22Rv1 (cell line): ENCODE data around the gene HPRT1.

Experiments used
- H3K27ac ChIP-seq: fragments of 450-650 bp; 2 replicates; pipeline ENCODE4 v1.5.1; 2017
- CTCF ChIP-seq: fragments of 450-650 bp; IDR thresholded peaks from 2 replicates; pipeline ENCODE4 v1.5.1; 2017; ENCODE audit warnings: mild to moderate bottlenecking
- ZFX ChIP-seq: fragments of 450-650 bp; IDR thresholded peaks from 2 replicates; pipeline ENCODE4 v1.6.1; 2017; ENCODE audit warnings: antibody characterized with exemption, borderline replicate concordance

HPRT1 gene, protein sequence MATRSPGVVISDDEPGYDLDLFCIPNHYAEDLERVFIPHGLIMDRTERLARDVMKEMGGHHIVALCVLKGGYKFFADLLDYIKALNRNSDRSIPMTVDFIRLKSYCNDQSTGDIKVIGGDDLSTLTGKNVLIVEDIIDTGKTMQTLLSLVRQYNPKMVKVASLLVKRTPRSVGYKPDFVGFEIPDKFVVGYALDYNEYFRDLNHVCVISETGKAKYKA

DNA sequence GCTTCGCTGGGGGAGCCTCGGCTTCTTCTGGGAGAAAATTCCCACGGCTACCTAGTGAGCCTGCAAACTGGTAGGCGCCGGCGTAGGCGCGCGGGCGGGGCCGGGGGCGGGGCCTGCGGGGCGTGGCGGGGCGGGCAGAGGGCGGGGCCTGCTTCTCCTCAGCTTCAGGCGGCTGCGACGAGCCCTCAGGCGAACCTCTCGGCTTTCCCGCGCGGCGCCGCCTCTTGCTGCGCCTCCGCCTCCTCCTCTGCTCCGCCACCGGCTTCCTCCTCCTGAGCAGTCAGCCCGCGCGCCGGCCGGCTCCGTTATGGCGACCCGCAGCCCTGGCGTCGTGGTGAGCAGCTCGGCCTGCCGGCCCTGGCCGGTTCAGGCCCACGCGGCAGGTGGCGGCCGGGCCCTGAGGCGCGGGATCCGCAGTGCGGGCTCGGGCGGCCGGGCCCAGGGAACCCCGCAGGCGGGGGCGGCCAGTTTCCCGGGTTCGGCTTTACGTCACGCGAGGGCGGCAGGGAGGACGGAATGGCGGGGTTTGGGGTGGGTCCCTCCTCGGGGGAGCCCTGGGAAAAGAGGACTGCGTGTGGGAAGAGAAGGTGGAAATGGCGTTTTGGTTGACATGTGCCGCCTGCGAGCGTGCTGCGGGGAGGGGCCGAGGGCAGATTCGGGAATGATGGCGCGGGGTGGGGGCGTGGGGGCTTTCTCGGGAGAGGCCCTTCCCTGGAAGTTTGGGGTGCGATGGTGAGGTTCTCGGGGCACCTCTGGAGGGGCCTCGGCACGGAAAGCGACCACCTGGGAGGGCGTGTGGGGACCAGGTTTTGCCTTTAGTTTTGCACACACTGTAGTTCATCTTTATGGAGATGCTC lies at the start of gene HPRT1:
TSS of gene HPRT1 (plus strand) at position 161 of the 857 bp plus-strand sequence. CDS start at position 308, 147 bp downstream.
- H3K27ac ChIP-seq: peak within 1 kb of the TSS; percentile 67
- TF ChIP-seq CTCF (no peak), ZFX (no peak)

GRCh38 chrX:134416087-134416486 lies 43.9 kb upstream of the HPRT1 start:
- H3K27ac ChIP-seq: no peak overlapping the region
- TF ChIP-seq CTCF (no peak), ZFX (no peak)

- no peak overlapping the region for H3K27ac ChIP-seq
- no peak for TF ChIP-seq ZFX
- no peak for TF ChIP-seq CTCF
Observed at GRCh38 chrX:134418317-134419113, 41.5 kb upstream of the HPRT1 start.

GRCh38 chrX:134419784-134420183 lies 40.2 kb upstream of the HPRT1 start:
- TF ChIP-seq CTCF (no peak), ZFX (no peak)
- H3K27ac ChIP-seq: no peak overlapping the region

GRCh38 chrX:134423606-134424005 lies 36.4 kb upstream of the HPRT1 start:
- no peak overlapping the region for H3K27ac ChIP-seq
- TF ChIP-seq CTCF: peak; percentile 40
- TF ChIP-seq ZFX: no peak

DNA sequence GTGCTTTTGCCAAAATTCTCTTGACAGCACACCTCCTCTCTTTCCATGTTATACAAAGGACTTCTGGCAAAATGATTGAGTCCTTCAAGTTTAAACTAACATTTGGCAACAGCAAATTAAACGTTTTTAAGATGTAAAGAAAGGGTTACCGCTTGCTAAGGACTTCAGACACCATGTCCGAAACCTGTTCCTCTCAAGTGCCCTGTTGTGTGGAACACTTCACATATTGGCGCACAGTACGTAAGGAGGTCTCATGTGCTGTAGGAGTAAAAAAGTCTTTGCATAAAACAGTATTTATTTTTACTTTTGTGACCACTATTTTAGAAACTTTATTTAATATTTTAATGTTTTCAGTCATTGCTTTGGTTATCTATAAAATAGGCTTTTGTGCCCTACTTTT lies 33.7 kb upstream of the HPRT1 start:
- no peak overlapping the region for H3K27ac ChIP-seq
- TF ChIP-seq CTCF (no peak), ZFX (no peak)
